Measurements from ENCODE around the gene STPG3.

STPG3 gene

DNA sequence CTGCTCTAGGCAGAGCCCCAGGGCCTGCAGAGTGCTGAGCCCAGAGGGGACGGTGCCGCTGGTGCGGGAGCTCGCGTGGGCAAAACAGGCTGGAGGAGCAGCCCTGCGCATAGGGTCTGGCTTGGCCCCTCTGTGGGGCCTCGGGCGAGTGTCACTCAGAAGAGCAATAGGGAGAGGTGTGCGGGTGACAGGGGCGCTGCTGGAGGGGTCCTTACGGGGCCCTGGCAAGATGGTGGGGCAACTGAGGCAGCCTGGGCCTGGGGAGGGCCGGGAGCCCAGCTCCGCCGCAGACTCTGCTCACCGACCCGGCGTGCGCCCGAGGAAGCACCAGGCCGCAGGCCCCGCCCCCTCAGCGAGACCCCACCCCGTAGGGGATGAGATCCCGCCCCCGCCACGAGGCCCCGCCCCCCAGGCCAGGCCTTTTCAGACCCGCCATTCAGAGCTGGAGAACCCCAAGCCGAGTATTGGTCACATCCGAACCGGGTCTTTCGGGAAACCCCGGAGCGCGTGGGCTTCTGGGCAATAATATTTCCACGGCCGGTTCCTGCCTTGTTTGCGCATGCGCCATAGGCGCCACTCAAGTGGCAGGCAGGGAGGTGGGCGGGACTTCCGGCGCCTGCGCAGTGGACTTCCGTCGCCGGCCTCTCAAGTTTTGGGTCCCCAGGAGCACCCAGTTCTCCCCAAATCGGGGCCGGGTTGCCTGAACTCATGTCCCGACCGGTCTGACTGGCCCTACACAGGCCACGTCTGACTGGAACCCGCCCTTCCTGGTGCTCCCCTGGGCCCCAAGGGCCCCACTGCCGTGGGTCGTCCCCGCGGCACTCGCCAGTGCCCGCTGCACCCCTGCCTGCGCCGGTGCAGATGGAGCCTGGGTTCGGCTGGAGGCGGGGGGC lies 27.8 kb upstream of the STPG3 start:
- TF ChIP-seq, protein P1, sequence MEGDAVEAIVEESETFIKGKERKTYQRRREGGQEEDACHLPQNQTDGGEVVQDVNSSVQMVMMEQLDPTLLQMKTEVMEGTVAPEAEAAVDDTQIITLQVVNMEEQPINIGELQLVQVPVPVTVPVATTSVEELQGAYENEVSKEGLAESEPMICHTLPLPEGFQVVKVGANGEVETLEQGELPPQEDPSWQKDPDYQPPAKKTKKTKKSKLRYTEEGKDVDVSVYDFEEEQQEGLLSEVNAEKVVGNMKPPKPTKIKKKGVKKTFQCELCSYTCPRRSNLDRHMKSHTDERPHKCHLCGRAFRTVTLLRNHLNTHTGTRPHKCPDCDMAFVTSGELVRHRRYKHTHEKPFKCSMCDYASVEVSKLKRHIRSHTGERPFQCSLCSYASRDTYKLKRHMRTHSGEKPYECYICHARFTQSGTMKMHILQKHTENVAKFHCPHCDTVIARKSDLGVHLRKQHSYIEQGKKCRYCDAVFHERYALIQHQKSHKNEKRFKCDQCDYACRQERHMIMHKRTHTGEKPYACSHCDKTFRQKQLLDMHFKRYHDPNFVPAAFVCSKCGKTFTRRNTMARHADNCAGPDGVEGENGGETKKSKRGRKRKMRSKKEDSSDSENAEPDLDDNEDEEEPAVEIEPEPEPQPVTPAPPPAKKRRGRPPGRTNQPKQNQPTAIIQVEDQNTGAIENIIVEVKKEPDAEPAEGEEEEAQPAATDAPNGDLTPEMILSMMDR (conservative IDR thresholded peaks at IDR 0.05; ENCODE audit: low read length) = no peak
- DNase-seq (ENCODE audit: low read depth) = peak; percentile 97
- H3K4me3 ChIP-seq (ENCODE audit: low read length) = peak overlapping the region; percentile 84

DNA sequence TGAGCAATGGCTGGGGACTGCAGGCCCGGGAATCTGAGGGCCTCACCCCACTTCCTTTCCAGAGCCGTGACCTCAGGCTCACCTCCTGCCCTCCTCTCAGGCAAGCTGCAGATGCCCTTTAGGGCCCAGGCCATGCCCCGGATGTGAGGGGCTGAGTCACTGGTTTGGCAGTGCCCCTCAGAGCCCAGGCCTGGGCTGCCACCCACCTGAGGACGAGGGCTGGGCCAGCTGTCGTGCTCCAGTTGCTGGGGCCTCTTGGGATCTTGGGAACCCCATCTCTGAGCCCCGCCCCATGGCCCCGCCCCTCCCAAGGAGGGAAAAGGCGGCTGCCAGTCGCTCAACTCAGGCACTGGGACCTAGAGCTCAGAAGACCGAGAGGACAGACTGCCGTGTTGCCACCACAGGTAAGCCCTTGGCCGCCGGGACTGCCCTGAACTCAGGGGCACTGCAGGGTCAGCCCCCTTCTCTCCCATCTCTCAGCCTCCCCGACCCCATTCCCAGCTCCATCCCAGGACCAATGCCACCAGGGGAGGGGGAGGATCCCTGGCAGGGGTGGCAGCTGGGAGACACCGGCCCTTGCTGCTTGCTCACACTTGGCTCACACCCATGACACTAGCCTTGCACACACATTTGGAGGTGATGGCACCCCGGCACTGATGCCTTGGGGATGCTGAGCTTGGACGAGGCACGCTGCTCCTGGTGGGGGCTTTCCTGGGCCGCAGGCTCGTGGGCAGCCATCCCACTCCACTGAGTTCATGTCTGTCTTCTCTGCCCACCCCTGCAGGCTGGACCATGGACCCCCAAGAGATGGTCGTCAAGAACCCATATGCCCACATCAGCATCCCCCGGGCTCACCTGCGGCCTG lies 26.0 kb upstream of the STPG3 start, which contains the start of gene CYSRT1:
Gene CYSRT1 (plus strand): TSS at position 345 of the 865 bp plus-strand sequence. CDS start 448 bp downstream, at position 793.
- TF ChIP-seq, protein P1 (conservative IDR thresholded peaks at IDR 0.05; ENCODE audit: low read length) = no peak
- no peak for DNase-seq (ENCODE audit: low read depth)
- H3K4me3 ChIP-seq (ENCODE audit: low read length) = peak within 1 kb of the TSS; percentile 84

DNA sequence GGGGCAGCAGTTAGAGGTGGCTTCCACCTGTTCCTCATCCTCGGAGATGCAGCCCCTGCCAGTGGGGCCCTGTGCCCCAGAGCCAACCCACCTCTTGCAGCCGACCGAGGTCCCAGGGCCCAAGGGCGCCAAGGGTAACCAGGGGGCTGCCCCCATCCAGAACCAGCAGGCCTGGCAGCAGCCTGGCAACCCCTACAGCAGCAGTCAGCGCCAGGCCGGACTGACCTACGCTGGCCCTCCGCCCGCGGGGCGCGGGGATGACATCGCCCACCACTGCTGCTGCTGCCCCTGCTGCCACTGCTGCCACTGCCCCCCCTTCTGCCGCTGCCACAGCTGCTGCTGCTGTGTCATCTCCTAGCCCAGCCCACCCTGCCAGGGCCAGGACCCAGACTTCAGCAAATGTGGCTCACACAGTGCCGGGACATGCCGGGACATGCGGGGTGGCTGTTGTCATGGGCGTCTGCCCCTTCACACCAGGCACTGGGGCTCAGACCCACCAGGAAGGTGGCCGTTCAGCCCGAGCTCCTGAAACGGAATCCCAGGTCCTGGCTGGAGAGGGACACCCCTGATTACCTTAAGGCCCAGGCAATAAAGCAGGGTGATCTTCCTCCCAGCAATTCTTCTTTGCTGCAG lies 25.3 kb upstream of the STPG3 start:
- DNase-seq (ENCODE audit: low read depth) = no peak
- H3K4me3 ChIP-seq (ENCODE audit: low read length) = no peak overlapping the region
- TF ChIP-seq, protein P1 (conservative IDR thresholded peaks at IDR 0.05; ENCODE audit: low read length) = no peak

DNA sequence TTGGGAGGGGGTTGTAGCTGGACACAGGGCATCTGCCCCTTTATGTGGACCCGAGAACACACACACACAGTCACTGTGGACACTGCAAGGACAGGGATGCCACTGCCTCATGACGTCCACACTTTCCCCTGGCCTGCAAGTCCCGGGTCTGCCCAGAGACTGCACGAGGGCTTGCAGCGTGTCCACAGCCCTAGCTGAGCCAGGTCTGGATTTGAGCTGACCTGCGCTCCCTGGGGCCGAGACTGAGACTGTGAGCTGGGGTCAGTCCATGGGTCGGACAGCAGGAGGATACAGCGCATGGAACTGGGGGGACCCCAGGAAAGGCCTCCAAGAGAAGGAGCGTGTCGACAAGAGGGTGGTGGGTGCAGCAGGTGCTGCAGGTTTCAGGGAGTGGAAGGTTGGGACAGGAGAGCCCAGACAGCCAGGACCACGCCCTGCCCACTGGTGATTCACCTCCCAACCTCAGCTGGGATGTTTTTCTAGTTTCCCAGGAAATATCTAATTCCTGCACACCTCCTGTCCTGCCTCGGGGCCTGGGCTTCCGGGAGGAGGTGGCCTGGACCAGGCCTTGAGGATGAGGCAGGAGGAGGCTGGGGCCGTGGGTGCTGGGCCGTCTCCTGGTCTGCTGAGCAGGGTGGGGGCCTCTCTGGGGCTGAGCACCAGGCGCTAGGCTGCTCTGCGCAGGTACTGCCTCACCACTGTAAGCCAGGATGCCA lies 24.6 kb upstream of the STPG3 start:
- DNase-seq (ENCODE audit: low read depth) = no peak
- H3K4me3 ChIP-seq (ENCODE audit: low read length) = no peak overlapping the region
- TF ChIP-seq, protein P1 (conservative IDR thresholded peaks at IDR 0.05; ENCODE audit: low read length) = no peak

DNA sequence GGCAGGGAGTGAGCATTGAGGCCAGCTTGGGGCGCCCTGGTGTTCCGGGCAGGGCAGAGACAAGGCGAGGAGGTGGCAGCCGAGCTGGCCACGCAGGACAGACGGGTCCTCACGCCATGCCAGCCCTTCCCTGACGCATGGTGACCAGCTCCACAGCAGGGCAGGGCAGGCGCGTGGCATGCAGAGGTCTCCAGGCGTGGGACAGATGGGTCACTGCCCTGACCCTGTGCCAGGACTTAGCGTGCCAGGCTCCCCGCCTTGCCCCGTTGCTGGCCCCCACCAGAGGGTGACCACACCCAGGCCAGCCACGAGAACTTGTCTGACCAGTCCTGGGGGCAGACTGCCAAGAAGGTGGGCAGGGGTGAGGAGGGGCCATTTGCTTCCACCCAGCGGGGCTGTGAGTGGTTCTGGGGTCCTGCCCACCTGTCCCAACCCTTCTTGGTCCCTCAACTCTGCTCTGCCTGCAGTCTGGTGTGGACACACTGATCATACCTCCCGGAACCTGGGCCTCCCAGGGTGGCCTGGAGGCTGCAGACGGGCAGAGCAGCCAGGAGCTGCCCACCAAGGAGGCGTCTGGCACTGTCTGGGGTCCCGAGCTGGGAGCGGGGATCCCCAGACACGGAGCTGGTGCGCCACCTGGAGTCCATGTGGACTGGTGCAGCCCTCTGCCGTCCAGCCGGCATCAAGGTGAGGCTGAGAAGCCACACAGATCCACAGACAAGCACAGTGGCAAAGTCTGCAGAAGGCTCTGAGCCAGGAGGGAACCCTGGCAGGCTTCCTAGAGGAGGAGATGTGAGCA lies 23.8 kb upstream of the STPG3 start, which contains the start of gene RNF224:
Gene RNF224 (plus strand): TSS at position 449 of the 799 bp plus-strand sequence. CDS start 834 bp downstream, outside the sequence.
- no peak within 1 kb of the TSS for H3K4me3 ChIP-seq (ENCODE audit: low read length)
- TF ChIP-seq, protein P1 (conservative IDR thresholded peaks at IDR 0.05; ENCODE audit: low read length) = peak; percentile 79
- peak; percentile 54 for DNase-seq (ENCODE audit: low read depth)

Measured in AG10803 (cell line).